H7 (cell line): ENCODE results near the gene VPS45. TPM values are rescaled to one million over a fixed set of nuclear protein-coding genes. Genes with fewer than 3 reads are reported as not detected.
"Not testable (repeated sequence)": the region's sequence is repeated elsewhere in the genome, so short reads cannot be mapped to it uniquely, and the experiment has no call there.

Experiments
- DNase-seq: peaks from one replicate; pipeline ENCODE4 v3.0.0; 2012
- H3K27me3 ChIP-seq: 2 replicates; pipeline ENCODE4 v1.6.0; 2011; ENCODE audit warnings: mild to moderate bottlenecking, low read length; ENCODE audit not compliant: control insufficient read depth, insufficient read depth
- H3K36me3 ChIP-seq: replicated peaks from 2 replicates; pipeline ENCODE4 v1.5.1; 2011; ENCODE audit warnings: low read length; ENCODE audit not compliant: control insufficient read depth, insufficient read depth
- H3K4me3 ChIP-seq: 2 replicates; pipeline ENCODE4 v1.5.1; 2011; ENCODE audit warnings: low read depth, mild to moderate bottlenecking, control low read depth, low read length, moderate library complexity; ENCODE audit not compliant: insufficient read depth
- total RNA-seq: library from RNA; depleted of rRNA; stranded (reverse); fragments of >200 nt; shearing (Covaris generic); gene quantifications from 2 replicates; pipeline ENCODE4 v1.2.3, GENCODE V29; 2014; rRNA removed

The VPS45 gene, protein sequence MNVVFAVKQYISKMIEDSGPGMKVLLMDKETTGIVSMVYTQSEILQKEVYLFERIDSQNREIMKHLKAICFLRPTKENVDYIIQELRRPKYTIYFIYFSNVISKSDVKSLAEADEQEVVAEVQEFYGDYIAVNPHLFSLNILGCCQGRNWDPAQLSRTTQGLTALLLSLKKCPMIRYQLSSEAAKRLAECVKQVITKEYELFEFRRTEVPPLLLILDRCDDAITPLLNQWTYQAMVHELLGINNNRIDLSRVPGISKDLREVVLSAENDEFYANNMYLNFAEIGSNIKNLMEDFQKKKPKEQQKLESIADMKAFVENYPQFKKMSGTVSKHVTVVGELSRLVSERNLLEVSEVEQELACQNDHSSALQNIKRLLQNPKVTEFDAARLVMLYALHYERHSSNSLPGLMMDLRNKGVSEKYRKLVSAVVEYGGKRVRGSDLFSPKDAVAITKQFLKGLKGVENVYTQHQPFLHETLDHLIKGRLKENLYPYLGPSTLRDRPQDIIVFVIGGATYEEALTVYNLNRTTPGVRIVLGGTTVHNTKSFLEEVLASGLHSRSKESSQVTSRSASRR
- 49.7 and 54.0 TPM in 2 replicates for total RNA-seq

- Histone ChIP-seq H3K36me3 (peaks cover 1% of the 10 kb centered on the region), H3K4me3 (peak within 1 kb of the TSS; percentile 84)
Observed at GRCh38 chr1:150067184-150068108, at the start of gene VPS45. Gene VPS45, plus strand, starts transcription at chr1:150067776. Its CDS starts 82 bp downstream, at chr1:150067858.

GRCh38 chr1:150018165-150018564 is 49.4 kb upstream of the VPS45 start:
- H3K27me3 ChIP-seq = no peaks in the 10 kb centered on the region
- DNase-seq = no peak
- H3K4me3 ChIP-seq = no peak overlapping the region
- H3K36me3 ChIP-seq = no peaks in the 10 kb centered on the region

More at GRCh38 chr1:150067184-150068108, at the start of gene VPS45:
- H3K27me3 ChIP-seq = no peaks in the 10 kb centered on the region
- DNase-seq = peak; percentile 90

- H3K36me3 ChIP-seq = no peaks in the 10 kb centered on the region
Observed at GRCh38 chr1:150020711-150021110, 46.9 kb upstream of the VPS45 start.

GRCh38 chr1:150021191-150021694 is 46.3 kb upstream of the VPS45 start:
- H3K27me3 ChIP-seq = no peaks in the 10 kb centered on the region
- no peak for DNase-seq
- H3K4me3 ChIP-seq = no peak overlapping the region
- no peaks in the 10 kb centered on the region for H3K36me3 ChIP-seq

More at GRCh38 chr1:150020711-150021110, 46.9 kb upstream of the VPS45 start:
- Histone ChIP-seq H3K4me3 (no peak overlapping the region), H3K27me3 (no peaks in the 10 kb centered on the region)
- no peak for DNase-seq

DNA sequence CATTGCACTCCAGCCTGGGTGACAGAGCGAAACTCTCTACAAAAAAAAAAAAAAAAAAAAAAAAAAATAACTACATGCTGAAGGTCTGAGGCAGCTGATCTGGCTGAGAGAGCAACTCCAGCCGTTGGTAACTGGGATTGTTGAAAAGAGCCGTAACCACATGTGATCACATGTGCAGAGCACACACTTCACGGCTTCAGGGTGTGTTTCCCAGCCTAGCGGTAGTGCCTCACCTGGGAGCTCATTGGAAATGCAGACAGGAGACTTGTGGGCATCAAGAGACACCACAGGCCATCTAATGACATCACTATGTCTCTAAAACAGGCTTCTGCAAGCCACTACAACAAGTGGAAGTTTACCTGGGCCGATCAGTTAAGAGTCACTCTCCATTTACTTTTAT is 45.2 kb upstream of the VPS45 start:
- Histone ChIP-seq H3K36me3 (no peaks in the 10 kb centered on the region), H3K4me3 (no peak overlapping the region), H3K27me3 (no peaks in the 10 kb centered on the region)
- DNase-seq = no peak

GRCh38 chr1:150024156-150024555 is 43.4 kb upstream of the VPS45 start:
- no peak for DNase-seq
- Histone ChIP-seq H3K27me3 (no peaks in the 10 kb centered on the region), H3K36me3 (no peaks in the 10 kb centered on the region), H3K4me3 (no peak overlapping the region)

DNA sequence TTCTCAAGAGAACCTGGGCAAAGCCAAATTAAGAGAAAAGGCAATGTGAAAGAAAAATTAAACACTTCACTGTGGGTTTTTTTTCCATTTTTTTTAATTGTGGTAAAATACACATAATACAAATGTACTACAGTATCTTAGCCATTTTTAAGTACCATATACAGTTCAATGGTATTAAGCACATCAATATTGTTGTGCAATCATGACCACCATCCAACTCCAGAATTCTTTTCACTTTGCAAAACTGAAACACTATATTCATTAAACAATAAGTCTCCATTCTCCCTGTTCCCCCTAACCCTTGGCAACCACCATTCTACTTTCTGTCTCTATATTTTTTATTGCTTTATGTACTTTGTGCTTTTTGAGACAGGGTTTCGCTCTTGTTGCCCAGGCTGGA is 39.3 kb upstream of the VPS45 start:
- no peaks in the 10 kb centered on the region for H3K27me3 ChIP-seq
- H3K36me3 ChIP-seq = no peaks in the 10 kb centered on the region
- no peak for DNase-seq
- H3K4me3 ChIP-seq = no peak overlapping the region

- H3K27me3 ChIP-seq = no peaks in the 10 kb centered on the region
- H3K4me3 ChIP-seq = no peak overlapping the region
- no peaks in the 10 kb centered on the region for H3K36me3 ChIP-seq
- no peak for DNase-seq
Observed at GRCh38 chr1:150034336-150034735, 33.2 kb upstream of the VPS45 start.

DNA sequence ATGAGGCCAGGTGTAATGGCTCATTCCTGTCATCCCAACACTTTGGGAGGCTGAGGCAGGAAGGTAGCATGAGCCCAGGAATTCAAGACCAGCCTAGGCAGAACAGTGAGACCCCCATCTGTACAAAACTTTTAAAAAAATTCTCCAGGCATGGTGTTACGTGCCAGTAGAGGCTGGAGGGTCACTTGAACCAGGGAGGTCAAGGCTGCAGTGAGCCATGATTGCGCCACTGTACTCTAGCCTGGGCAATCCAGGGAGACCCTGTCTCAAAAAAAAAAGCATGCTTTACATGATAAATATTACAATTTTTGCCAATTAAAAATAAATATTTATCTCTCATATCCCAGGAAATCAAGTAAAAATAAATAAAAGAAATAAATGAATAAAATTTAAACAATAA is 17.6 kb upstream of the VPS45 start:
- Histone ChIP-seq H3K4me3 (no peak overlapping the region), H3K27me3 (no peaks in the 10 kb centered on the region), H3K36me3 (no peaks in the 10 kb centered on the region)
- DNase-seq = no peak

- Histone ChIP-seq H3K4me3 (no peak overlapping the region), H3K27me3 (no peaks in the 10 kb centered on the region), H3K36me3 (no peaks in the 10 kb centered on the region)
- no peak for DNase-seq
Observed at GRCh38 chr1:150051089-150051373, 16.5 kb upstream of the VPS45 start.

DNA sequence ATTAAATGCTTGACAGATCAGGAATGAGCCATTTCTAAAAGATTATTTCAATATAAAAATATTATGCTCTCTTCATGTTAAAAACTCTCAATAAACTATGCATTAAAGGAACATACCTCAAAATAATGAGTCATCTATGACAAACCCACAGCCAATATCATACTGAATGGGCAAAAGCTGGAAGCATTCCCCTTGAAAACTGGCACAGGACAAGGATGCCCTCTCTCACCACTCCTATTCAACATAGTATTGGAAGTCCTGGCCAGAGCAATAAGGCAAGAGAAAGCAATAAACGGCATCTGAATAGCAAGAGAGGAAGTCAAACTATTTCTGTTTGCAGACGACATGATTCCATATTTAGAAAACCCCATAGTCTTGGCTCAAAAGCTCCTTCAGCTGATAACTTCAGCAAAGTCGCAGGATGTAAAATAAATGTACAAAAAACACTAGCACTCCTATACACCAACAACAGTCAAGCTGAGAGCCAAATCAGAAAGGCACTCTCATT is 15.6 kb upstream of the VPS45 start:
- H3K36me3 ChIP-seq, H3K4me3 ChIP-seq, DNase-seq, H3K27me3 ChIP-seq: not testable (repeated sequence)

GRCh38 chr1:150053926-150054325 is 13.7 kb upstream of the VPS45 start:
- H3K27me3 ChIP-seq = no peaks in the 10 kb centered on the region
- H3K36me3 ChIP-seq = no peaks in the 10 kb centered on the region
- no peak for DNase-seq
- H3K4me3 ChIP-seq = no peak overlapping the region

DNA sequence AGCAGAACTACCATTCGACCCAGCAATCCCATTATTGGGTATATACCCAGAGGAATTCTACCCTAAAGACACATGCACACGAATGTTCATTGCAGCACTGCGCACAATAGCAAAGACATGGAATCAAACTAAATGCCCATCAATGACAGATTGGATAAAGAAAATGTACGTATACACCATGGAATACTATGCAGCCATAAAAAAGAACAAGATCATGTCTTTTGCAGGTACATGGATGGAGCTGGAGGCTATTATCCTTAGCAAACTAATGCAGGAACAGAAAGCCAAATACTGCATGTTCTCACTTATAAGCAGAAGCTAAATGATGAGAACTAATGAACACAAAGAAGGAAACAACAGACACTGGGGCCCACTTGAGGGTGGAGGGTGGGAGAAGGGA is 12.1 kb upstream of the VPS45 start:
- DNase-seq, H3K27me3 ChIP-seq, H3K36me3 ChIP-seq, H3K4me3 ChIP-seq: not testable (repeated sequence)

DNA sequence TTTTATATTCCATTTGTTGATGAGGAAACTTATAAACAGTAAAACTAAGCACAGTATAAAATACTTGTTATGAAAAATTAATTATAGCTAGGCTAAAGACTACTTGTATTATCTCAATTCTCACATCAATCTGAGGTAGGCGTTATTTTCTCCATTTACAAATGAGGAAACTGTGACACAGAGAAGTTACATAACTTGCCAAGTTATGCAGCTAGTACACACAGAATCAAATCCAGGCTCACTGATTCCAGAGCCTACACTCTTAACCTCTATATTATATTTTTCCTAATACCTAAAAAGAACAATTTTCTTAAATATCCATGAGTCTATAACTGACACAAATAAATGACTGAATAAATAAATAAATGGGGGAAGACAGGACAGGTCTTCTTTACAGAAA is 11.2 kb upstream of the VPS45 start:
- DNase-seq = no peak

More for the DNA sequence above, 11.2 kb upstream of the VPS45 start:
- Histone ChIP-seq H3K27me3 (no peaks in the 10 kb centered on the region), H3K36me3 (no peaks in the 10 kb centered on the region), H3K4me3 (no peak overlapping the region)
